ENCODE measurements around the gene THAP3.

The THAP3 gene

DNA sequence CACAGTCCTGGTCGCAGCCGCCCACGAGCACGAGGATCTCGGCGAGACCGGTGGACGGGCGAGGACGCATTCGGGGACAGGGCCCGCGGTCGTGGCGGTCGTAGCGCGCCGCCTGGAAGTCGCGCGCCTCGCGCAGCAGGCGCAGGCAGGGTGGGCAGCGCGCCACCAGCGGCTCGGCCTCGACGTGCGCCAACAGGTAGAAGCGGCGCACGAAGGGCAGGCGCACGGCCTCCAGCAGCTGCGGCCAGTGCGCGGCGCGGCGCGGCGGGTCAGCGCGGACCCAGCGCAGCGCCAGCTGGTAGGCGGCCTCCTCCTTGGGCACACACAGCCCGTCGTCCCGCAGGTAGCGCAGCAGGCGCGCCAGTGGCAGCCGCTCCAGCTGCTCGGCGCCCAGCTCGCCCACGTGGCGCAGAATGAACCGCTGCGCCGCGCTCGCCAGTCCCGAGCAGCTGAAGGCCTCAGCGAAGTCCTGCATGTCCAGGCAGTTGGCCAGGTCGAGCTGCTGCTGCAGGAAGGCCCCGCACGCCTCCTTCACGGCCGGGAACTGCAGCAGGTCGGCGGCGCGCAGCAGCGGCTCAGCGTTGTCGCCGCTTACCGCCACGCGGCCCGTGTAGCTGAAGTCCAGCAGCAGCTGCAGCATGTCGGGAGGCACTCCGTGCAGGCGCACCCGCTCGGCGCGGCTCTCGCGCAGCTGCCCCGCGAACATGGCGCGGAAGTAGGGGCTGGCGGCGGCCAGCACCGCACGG, 22.6 kb upstream of the THAP3 start:
- TF ChIP-seq, protein P1, sequence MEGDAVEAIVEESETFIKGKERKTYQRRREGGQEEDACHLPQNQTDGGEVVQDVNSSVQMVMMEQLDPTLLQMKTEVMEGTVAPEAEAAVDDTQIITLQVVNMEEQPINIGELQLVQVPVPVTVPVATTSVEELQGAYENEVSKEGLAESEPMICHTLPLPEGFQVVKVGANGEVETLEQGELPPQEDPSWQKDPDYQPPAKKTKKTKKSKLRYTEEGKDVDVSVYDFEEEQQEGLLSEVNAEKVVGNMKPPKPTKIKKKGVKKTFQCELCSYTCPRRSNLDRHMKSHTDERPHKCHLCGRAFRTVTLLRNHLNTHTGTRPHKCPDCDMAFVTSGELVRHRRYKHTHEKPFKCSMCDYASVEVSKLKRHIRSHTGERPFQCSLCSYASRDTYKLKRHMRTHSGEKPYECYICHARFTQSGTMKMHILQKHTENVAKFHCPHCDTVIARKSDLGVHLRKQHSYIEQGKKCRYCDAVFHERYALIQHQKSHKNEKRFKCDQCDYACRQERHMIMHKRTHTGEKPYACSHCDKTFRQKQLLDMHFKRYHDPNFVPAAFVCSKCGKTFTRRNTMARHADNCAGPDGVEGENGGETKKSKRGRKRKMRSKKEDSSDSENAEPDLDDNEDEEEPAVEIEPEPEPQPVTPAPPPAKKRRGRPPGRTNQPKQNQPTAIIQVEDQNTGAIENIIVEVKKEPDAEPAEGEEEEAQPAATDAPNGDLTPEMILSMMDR (IDR thresholded peaks at IDR 0.05; ENCODE audit: insufficient read depth, missing control alignments), result no peak
- FAIRE-seq (no peak), DNase-seq (ENCODE audit: insufficient read length, low spot score) (no peak)

DNA sequence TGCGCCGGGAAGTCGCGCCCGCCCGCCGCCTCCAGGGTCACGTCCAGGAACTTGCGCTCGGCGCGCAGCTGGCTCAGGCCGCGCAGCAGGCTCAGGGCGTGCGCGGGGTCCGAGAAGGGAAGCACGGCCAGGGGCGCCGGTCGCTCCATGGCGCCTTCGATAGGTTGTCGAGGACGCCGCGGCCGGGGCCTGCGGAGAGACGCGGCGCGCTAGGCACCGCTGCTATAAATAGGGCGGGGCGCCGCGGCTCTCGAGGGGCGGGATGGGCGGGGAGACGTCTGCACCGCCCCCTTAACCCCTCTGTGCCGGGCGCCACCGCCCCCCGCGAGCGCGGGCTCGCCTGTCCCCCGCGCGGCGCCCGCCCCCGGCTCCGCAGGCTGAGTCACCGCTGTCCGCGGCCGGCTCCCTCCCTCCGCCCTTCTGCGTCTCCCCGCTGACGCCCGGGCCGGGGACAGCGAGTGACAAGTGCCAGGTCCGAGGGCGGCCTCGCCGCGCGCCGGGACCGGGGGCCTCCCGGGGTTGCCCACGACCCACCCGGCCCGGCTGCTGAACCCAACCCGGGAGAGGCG, 21.9 kb upstream of the THAP3 start, which contains the start of gene KLHL21:
Gene KLHL21 (minus strand): TSS at position 201 of the 569 bp plus-strand sequence. CDS start 52 bp downstream, at position 149.
- TF ChIP-seq, protein P1 (IDR thresholded peaks at IDR 0.05; ENCODE audit: insufficient read depth, missing control alignments), result no peak
- no peak for FAIRE-seq
- peak; percentile 59 for DNase-seq (ENCODE audit: insufficient read length, low spot score)

DNA sequence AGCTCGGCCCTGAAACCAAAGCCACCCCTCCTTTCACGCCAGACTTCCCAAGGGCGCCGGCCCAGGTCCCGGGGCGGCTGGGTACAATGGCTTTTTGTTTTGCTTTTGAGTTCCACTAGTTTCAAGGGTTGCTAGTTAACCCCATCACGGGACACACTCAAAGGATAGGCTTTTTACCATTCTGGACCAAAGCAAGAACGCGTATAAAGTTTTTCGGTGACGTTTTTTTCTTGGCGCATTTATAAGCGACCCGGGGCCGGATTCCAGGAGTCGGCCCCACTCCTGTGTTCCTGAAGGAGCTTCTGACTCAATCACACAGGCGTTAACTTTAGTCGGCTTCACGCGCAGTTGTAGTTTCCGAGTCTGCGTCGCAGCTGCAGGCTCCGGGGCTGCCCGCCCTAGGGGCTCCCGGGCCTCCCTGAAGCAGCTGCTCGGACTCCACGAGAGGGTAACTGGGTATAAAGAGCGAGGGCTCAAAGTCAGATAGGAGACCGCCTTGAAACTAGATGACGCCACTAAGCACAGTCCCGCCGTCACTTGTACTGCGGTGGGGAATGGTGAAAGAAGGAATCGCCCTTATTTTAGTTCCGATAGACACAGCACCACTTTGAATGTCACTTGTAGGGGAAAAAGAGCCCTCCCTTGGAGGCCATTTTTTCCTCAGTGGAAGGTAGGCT, 21.3 kb upstream of the THAP3 start:
- TF ChIP-seq, protein P1 (IDR thresholded peaks at IDR 0.05; ENCODE audit: insufficient read depth, missing control alignments), result no peak
- FAIRE-seq, result no peak
- DNase-seq (ENCODE audit: insufficient read length, low spot score), result no peak

DNA sequence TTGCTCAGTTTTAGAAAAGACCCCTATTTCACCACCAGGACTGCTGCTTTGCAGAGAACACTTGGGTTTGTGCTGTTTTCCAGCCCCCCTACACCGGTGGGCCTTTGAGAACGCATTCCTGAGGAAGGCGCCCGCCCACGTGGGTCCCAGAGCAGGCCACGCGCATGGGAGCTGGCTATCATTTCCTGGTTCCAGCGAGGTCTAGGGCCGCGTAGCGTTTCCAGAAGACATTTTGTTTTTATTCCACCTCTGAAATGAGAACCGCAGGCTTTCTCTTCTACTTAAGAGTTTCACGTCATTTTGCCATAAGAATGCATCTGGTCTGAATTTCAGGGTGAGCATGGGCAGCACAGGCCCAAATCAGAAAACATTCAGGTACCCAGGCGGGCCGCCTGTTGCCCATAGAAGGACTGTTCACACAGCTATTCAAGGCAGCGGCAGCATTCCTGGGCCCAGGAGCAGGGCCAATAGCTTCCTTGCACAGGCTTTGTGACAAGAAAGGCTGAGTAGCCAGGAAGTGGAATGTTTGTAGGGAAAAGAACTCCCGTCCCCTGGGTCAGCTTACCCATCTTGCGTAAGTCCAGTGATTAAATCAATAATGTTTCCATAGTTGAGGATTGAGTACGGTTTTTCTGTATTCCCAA, 20.6 kb upstream of the THAP3 start:
- no peak for DNase-seq (ENCODE audit: insufficient read length, low spot score)
- TF ChIP-seq, protein P1 (IDR thresholded peaks at IDR 0.05; ENCODE audit: insufficient read depth, missing control alignments), result no peak
- no peak for FAIRE-seq

DNA sequence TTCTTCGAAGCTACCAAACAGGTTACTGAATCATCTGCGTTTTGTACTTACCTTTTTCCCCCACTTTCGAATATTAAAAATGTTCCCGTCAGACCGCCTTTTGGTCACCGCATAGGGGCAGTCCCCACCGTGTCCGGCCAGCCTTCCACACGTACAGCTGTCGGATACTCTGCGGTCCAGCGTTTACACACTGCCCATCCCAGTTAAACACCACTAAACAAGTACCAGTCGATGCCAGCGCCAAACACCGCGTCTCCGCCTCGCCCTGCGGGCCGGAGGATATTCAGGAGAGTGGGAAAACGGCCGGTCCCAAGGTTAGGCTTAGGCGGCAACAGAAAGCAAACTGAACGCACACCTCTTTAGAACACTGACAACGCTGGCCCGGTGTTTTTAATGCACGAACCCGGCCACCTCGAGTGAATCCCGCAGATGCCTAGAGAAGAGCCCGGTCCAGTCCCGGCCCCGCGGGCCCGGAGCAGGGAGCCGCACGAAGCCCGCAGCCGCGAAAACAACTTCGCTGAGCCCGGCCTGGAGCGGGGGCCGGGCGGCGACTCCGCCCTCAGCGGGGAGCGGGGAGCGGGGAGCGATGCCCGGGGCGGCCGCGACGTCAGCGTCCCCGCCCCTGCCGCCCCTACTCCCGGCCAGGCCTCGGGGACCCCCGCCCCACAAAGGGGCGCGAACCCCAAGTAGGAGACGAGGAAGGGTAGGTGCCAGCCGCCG, 11.9 kb upstream of the THAP3 start:
- no peak for DNase-seq (ENCODE audit: insufficient read length, low spot score)
- no peak for FAIRE-seq
- TF ChIP-seq, protein P1 (IDR thresholded peaks at IDR 0.05; ENCODE audit: insufficient read depth, missing control alignments), result no peak

DNA sequence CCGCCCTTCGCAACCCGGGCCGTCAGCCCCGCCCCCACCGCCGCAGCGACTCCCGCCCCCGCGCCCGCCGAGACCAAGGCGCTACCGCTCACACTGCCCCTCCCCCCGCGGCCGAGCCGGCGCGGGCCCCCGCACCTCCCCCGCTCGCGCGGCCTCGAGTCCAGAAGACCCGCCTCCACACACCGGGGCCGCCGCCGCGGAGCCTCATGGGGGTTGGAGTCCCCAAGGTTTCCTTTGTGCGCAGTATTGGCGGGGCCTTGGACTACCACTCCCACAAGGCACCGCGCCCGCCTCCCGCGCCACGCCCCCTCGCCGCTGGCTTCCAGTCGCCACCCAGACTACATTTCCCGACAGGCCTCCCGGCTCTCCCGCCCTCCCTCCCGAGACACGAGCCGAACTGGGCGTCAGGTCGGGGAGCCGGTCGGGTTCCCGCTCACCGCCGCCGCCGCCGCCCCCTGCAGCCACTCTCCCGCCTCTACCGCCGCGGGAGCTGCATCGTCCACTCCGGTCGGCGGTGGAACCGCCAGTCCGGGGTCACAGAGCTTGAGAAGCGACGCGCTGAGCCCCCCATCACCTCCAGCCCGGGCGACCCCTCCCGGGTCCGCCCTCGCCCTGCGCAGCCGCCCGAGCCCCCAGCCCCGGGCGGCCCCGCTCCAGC, 11.2 kb upstream of the THAP3 start, which contains the start of gene PHF13:
Gene PHF13 (plus strand): TSS at position 371 of the 658 bp plus-strand sequence. CDS start 336 bp downstream, outside the sequence.
- TF ChIP-seq, protein P1 (IDR thresholded peaks at IDR 0.05; ENCODE audit: insufficient read depth, missing control alignments), result no peak
- DNase-seq (ENCODE audit: insufficient read length, low spot score) (peak; percentile 78), FAIRE-seq (no peak)
